ENCODE measurements around the gene RHOT1.
"Not testable (repeated sequence)": the region's sequence is repeated elsewhere in the genome, so short reads cannot be mapped to it uniquely, and the experiment has no call there.

RHOT1 gene

DNA sequence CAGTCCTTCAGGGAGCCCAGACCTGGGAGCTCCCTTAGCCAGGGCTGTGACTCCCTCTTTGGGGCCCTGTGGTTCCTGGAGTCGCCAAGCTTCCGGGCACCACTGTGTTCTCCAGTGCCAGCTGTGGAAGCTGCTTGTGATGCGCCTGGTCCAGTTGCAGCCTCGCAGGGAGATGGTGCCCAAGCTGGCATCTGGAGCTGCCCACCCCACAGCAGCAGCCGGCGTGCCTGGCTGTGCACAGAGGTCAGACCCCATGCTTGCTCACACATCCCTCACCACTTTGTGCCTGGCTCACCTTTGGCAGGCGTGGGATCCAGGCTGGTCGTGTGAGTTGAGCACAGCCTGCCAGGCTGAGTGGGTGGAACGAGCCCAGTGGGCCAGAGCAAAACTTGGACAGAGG, 18.2 kb downstream of the RHOT1 start:
- DNase-seq = no peak

DNA sequence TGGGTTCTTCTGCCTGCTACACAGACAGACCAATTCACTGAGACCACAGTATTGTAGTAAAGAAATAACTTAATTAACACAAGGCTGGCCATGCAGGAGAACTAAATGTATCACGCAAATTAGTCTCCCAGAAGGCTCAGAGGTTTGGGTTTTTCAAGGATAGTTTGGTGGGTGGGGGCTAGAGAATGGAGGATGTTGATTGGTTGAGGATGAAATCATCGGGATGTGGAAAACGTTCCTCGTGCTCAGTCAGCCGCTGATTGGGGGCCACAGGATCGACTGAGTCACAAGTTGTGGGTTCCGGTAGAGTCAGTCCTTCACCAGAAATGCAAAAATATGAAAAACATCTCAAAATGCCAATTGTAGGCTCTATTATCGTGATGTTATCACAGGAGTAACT, 18.7 kb downstream of the RHOT1 start:
- DNase-seq = no peak

DNA sequence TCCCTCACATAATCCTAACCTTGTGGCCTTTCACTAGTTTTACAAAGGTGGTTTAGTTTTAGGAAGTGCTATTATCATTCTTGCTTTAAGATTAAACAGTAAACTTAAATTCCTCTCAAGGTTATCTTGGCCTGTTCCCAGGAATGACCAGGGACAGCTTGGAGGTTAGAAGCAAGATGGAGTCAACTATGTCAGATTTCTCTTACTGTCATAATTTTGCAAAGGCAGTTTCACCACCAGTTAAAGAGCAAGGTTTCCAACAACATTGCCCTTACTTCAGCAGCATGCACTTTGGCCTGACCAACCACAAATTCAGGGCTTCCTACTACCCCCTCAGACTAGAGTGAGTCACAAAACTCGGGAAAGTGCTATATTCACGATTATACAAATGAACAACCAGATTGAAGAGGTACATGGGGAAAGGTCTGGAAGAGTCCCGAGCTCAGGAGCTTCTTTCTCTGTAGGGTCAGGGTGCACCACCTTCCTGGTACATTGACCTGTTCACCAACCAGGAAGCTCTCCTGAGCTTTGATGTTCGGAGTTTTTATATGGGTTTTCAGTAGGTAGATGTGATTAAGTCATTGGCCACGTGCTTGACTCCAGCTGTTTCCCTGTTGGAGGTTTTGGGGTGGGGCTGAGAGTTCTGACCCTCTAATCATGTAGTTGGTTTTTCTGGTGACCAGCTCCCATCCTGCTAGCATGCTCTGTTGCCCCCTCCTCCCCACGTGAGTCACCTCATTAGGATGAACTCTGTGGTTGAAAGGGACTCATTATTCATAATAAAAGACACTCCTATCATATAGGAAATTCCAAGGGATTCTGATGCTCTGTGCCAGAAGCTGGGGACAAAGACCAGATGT, 19.4 kb downstream of the RHOT1 start:
- DNase-seq = peak; percentile 95

DNA sequence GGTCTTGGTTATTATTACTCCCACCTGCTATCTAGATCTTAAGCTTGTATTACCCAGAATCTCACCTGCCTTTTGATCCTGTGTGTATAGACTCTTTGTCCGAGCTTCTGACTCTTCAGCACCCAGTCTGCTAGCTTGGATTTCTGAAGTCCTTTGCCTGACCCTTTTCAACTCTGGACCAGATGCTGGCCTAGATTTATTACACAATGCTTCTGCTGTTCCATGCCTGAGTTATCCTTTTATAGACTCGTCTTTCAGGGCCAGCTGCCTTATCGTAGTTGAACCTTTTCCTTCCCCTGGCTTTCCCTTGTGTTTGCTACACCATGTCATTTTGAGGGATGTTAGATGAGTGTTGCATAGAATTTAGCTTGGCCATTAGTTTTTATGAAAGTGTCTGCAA, 32.6 kb downstream of the RHOT1 start:
- DNase-seq = no peak

DNA sequence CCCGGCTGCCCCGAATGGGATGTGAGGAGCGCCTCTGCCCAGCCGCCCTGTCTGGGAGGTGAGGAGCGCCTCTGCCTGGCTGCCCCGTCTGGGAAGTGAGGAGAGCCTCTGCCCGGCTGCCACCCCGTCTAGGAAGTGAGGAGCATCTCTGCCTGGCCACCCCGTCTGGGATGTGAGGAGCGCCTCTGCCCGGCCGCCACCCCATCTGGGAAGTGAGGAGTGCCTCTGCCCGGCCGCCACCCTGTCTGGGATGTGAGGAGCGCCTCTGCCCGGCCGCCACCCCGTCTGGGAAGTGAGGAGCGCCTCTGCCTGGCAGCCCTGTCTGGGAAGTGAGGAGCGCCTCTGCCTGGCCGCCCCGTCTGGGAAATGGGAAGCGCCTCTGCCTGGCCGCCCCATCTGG, 36.4 kb downstream of the RHOT1 start:
- DNase-seq = not testable (repeated sequence)

DNA sequence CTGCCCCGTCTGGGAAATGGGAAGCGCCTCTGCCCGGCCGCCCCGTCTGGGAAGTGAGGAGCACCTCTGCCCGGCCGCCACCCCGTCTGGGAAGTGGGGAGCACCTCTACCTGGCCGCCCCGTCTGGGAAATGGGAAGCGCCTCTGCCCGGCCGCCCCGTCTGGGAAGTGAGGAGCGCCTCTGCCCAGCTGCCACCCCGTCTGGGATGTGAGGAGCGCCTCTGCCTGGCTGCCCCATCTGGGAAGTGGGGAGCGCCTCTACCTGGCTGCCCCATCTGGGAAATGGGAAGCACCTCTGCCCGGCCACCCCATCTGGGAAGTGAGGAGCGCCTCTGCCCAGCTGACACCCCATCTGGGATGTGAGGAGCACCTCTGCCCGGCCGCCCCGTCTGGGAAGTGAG, 36.8 kb downstream of the RHOT1 start:
- not testable (repeated sequence) for DNase-seq

DNA sequence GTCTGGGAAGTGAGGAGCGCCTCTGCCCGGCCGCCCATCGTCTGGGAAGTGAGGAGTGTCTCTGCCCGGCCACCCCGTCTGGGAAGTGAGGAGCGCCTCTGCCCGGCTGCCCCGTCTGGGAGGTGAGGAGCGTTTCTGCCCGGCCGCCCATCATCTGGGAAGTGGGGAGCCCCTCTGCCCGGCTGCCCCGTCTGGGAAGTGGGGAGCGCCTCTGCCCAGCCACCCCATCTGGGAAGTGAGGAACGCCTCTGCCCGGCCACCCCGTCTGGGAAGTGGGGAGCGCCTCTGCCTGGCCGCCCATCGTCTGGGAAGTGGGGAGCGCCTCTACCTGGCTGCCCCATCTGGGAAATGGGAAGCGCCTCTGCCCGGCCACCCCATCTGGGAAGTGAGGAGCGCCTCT, 37.2 kb downstream of the RHOT1 start:
- DNase-seq = not testable (repeated sequence)

DNA sequence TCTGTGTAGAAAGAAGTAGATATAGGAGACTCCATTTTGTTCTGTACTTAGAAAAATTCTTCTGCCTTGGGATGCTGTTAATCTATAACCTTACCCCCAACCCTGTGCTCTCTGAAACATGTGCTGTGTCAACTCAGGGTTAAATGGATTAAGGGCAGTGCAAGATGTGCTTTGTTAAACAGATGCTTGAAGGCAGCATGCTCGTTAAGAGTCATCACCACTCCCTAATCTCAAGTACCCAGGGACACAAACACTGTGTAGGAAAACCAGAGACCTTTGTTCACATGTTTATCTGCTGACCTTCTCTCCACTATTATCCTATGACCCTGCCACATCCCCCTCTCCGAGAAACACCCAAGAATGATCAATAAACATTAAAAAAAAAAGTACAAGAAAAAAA, 38.0 kb downstream of the RHOT1 start:
- DNase-seq = not testable (repeated sequence)

DNA sequence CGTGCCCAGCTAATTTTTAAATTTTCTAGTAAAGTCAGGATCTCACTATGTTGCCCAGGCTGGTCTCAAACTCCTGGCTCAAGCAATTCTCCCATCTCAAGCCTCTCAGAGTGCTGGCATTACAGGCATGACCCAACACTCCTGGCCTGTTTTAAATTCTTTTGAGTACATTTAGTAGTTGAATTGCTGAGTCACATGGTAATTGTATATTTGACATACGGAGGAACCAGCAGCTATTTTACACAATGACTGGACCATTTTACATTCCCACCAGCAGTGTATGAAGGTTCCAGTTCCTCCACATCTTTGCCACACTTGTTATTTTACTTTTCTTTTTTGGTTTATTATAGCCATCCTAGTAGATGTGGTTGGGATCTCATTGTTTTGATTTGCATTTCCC, 43.6 kb downstream of the RHOT1 start:
- DNase-seq = peak; percentile 28

DNA sequence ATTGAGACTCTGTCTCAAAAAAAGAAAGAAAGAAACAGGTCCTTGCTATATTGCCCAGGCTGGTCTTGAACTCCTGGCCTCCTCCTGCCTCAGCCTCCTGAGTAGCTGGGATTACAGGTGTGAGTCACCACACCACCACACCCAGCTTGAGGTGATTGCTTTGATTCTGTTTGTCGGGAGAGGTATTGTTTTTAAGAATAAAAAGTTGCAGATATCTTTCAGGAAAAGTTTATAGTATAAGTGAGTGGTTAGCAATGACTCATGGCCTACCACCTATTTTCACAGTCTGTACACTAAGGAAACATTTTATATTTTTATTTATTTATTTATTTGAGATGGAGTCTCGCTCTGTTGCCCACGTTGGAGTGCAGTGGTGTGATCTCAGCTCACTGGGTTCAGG, 45.0 kb downstream of the RHOT1 start:
- DNase-seq = peak; percentile 3

DNA sequence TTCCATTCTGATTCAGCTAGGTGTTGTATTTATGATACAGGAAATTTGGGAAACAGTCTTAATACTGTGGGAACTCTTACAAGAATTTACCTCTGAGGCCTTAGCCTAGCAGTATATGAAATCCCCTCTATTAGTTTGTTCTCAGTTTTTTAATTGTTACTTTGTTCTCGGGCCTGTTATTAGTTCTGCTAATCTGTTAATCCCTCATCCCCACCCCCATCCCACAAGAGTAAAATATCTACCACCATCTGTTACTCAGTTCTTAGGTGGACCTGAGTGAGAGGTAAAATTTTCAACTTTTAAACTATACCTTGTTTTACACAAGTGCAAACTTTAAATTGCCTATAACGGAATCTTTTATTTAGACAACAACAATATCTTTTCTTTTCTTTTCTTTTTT, 47.0 kb downstream of the RHOT1 start:
- DNase-seq = no peak

DNA sequence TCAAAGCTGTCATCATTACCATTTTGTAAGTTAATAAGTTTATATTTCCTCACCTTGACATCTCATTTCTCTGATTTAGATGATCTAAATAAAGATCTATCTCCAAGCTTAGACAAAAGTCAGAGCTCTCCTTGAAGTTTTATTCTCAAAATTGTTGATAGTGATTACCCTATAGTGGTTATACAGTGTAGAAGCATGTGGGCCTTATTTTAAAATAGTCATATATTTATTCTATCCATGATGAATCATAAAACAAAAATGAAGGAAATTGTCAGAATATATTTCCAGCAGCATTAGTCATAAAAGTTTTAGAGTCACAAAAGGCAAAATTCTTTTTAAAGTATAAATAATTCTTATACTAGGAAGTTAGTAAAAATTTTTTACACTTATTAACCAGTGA, 49.0 kb downstream of the RHOT1 start:
- peak; percentile 84 for DNase-seq

DNA sequence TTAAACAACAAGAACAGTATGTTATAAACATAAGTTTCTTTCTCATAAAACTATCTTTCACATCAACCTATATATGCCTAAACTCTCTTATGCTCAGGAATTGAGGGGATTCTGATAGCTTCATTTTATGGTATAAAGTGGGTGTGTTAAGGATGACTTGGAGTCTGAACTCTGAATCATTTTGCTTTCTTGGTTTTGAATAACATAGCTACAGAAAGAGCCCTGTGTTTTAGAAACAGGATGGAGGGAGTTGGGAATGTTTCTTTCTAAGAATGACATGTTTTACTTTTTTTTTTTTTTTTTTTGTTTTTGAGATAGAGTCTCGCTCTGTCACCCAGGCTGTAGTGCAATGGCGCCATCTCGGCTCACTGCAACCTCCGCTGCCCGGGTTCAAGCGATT, 50.1 kb downstream of the RHOT1 start:
- DNase-seq = peak; percentile 48

DNA sequence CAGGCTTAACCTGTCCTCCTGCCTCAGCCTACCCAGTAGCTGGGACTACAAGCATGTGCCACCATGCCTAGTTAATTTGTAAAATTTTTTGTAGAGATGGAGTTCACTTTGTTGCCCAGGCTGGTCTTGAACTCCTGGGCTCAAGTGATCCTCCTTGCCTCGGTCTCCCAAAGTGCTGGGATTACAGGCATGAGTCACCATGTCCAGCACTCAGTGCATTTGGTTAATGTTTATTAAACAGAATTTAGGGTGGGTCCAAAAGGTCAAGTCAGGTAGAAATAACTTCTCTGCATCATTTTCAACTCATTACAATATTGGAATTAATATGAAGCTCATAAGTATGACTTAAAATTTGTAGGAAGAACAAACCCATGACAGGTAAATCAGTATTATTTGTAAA, 55.7 kb downstream of the RHOT1 start:
- no peak for DNase-seq

DNA sequence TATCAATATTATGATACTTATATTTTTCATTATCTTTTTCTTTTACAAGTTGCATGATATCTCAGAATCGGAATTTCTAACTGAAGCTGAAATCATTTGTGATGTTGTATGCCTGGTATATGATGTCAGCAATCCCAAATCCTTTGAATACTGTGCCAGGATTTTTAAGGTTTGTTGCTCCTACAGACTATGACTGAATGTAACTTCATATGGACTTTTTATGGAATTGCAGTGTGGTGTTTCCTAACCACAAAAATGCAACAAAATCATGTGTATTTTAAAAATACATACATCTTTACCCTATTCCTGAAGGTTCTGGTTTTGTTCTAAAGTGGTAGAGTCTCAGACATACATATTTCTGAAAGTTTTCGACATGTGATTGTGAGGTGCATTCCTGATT, 64.6 kb downstream of the RHOT1 start:
- DNase-seq = peak; percentile 1

DNA sequence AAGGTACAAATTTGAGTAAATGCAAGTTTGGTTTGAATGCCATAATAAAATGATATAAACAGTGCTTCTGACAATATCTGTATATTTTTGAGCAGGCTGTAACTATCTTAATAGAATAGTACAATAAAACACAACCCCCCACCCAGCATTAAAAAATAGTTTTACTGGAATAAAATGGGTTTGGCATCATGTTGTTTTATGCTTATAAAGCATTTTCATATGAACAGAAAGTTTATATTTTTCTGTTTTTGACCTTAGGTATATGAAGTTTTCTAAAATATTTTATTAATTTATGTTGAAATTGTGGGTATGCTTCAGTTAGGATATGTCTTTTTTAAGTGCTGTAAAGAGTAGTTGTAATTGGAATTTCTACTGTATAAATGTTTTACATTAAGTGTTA, 66.1 kb downstream of the RHOT1 start:
- no peak for DNase-seq

DNA sequence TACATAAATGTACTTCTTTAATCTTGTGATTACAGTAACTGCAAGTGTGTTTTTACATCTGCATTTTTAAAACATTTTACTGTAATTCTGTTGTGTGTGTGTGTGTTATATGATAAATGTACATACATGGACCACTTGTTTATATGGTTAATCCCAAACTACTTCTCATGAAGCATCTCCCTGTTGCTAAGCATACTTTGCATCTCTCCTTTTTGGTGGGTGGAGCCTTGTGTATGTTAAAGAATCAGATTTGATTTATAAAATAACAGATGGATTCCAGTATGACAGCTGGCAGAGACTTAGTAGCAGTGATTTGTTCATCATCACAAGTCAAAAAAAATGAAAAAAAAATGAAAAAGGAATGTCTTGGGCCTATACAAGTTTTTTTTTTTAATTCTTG, 67.3 kb downstream of the RHOT1 start:
- no peak for DNase-seq

DNA sequence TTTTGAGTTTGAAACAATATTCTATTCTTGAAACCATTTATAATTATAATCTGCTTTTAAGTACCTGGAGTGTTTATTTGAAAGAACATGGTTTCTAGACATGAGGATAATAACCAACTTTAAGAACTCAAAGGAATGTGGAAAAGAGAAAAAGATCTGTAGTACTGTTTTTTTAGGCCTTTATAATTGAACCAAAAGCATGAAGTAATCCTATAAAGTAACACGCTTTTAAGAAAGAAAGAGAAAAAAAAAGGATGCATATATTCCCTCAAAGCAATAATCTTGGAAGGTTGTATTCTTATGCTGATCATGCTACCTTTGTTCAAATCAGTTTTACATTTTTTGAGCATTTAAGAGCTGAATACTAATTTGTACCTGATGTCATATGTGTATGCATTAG, 69.4 kb downstream of the RHOT1 start:
- no peak for DNase-seq

DNA sequence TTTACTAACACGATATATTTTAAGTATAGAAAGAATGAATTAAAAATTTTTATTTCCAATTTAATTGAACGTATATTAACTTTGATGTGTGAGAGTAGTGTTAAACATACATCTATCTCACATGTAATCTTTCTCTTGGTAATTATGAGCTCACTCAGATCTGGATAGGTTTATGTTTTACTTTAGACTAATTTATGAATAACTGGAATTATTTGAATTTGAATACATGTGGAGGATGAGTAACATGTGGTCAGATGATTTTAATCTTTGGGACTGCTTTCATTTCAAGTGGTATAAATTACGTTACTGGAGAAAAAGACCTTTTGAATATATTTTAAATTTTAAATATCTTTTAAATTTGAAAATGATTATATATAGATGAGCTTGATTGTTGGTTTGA, 73.4 kb downstream of the RHOT1 start:
- DNase-seq = no peak

DNA sequence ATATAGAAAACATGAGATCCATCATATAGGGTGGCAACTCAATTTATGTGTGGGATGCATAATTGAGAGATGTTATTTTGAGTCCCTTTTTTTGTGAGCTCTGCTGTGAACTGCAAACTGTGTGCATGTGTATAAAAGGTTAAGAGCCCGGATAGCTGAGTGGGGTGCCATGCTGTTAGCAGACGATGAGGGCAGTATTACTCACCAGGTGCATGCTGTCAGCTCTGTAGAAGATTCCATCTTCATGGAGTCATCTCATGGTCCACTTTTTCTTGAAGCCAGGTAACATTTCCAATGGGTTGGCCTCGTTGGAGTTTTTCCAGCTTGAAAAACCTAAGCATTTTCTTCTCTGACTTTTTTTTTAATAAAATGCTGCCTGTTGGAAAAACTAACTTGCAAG, 80.3 kb downstream of the RHOT1 start:
- DNase-seq = no peak

DNA sequence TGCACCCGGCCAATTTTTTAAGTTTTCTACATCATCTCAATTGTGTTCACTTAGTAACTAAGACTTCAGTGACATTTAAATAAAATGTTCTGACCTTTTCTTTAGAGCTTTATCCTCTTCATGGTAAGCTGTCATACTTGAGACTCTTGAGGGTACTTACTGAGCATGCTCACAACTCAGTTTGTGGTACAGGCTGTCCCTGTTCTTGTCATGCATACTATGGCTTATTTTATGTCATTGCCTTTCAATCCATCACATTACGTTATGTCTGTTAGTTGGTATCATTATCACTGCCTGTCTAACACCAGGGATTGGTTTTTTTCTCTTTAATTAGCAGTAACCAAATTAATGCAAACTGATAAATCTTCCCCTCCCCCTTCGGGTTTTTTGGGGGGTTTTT, 81.4 kb downstream of the RHOT1 start:
- DNase-seq = no peak

DNA sequence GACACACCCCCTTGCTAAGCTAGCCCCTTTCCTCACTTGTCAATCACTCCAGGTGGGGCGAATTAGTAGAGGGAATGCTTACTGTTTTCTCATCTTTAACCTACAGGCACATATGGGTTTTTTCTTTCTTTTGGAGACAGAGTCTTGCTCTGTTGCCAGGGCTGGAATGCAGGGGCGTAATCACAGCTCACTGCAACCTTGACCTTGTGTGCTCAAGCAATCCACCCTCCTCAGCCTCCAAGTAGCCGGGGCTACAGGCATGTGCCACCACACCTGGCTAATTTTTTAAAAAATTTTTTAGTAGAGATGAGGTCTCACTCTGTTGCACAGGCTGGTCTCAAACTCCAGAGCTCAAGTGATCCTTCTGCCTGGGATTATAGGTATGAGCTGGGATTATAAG, 84.6 kb downstream of the RHOT1 start:
- DNase-seq = no peak

DNA sequence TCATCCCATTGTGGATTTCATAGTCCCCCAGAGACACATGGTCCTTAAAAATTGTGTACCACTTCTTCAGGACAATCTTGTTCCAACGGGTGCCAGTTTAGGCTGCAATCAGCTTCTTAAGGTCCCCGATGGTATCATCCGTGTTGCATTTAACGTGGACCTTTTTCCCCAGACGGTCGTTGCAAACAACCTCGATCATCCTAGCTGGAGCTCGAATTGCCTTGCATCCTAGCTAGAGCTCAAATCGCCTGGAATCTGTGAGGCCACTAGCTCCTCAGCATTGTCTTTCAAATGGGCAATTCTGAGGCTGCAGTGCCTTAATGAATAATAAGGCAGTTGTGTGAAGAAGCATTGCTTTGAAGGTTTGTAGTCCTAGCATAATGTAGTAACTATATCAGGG, 85.6 kb downstream of the RHOT1 start:
- DNase-seq = no peak

DNA sequence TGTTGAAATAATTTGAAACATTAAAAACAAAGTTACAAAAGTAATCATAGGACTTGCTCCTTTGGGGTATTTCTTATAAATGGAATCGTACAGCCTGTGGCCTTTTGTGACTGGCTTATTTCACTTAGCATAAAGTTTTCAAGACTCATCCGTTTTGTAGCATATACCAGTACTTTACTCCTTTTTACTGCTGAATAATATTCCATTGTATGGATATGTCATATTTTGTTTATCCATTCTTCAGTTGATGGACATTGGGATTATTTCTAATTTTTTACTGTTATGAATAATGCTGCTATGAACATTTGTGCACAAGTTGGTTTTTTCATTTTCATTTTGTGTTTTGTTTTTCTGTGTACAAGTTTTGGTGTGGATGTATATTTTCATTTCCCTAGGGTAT, 93.3 kb downstream of the RHOT1 start:
- no peak for DNase-seq

DNA sequence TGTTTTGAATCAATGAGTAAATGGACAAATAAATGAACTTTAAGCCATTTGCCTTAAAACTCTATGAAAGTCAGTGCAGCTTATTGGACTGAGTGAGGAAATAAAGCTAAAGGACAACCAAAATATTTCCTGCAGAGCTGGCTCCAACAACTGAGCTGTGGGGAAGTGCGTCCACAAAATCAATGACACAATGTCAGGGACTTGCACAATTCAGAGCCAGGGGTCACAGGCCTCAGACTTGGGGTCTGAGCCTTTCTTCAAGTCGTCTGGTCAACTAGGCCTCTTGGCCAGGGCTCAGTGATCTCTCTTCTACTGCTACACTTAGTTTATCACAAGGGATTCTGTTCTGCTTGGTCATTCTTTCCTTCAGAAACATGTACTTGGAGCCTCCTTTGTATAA, 97.2 kb downstream of the RHOT1 start:
- no peak for DNase-seq

Data from HCEC 1CT (cell line).